ENCODE measurements around the gene NUP88. TPM values are rescaled to one million over a fixed set of nuclear protein-coding genes. Genes with fewer than 3 reads are reported as not detected.

The NUP88 gene
- total and polyA plus RNA-seq, 10 of the 15 experiments (the other 5 are each of a cell fraction or from before 2014, with no cell fraction given) = 110 to 244 (median 188) TPM

DNA sequence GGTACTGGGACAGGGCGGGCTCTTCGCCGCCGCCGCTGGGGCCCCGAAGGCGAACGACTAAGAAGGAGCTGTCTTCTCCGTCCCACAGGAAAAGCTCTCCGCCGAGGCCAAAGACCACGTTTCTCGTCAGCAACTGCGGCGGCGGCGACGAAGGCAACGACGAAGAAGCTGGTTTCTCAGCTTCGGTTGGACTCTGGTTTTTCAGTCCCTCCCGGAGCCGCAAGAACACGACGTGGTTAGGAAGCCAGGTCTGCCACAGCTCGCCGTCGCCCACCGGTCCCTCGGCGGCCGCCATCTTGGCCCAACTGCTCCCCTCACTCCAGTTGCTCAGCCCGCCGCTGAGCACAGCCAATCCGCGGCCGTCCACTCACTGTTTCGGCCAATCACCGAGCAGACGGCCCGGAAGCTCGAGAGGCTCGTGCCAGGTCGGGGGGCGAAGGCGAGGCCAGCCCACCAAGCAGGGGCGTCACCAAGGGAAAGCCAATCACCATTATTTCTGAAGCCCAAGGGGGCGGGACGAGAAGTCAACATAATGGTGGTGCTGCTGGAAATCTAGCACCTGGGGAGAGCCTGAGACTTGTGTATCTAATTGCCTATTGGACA is at the start of gene NUP88 (continued):
- TF ChIP-seq, protein P1, sequence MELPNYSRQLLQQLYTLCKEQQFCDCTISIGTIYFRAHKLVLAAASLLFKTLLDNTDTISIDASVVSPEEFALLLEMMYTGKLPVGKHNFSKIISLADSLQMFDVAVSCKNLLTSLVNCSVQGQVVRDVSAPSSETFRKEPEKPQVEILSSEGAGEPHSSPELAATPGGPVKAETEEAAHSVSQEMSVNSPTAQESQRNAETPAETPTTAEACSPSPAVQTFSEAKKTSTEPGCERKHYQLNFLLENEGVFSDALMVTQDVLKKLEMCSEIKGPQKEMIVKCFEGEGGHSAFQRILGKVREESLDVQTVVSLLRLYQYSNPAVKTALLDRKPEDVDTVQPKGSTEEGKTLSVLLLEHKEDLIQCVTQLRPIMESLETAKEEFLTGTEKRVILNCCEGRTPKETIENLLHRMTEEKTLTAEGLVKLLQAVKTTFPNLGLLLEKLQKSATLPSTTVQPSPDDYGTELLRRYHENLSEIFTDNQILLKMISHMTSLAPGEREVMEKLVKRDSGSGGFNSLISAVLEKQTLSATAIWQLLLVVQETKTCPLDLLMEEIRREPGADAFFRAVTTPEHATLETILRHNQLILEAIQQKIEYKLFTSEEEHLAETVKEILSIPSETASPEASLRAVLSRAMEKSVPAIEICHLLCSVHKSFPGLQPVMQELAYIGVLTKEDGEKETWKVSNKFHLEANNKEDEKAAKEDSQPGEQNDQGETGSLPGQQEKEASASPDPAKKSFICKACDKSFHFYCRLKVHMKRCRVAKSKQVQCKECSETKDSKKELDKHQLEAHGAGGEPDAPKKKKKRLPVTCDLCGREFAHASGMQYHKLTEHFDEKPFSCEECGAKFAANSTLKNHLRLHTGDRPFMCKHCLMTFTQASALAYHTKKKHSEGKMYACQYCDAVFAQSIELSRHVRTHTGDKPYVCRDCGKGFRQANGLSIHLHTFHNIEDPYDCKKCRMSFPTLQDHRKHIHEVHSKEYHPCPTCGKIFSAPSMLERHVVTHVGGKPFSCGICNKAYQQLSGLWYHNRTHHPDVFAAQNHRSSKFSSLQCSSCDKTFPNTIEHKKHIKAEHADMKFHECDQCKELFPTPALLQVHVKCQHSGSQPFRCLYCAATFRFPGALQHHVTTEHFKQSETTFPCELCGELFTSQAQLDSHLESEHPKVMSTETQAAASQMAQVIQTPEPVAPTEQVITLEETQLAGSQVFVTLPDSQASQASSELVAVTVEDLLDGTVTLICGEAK (IDR thresholded peaks at IDR 0.05; ENCODE audit: borderline replicate concordance) = no peak
- TF ChIP-seq SREBF2 (IDR thresholded peaks at IDR 0.05; ENCODE audit: low read length) = no peak
- TF ChIP-seq USF1 (IDR thresholded peaks at IDR 0.05; ENCODE audit: borderline replicate concordance, extremely low read length, insufficient read depth, low read depth, low read length) = peak; percentile 39
- no peak for TF ChIP-seq MLLT1 (IDR thresholded peaks at IDR 0.05)
- no peak for TF ChIP-seq HSF1 (IDR thresholded peaks at IDR 0.05; ENCODE audit: low read depth, low read length)
- peak; percentile 5; the same call in 1 of the 2 replicates for TF ChIP-seq SREBF1 (IDR thresholded peaks at IDR 0.05; ENCODE audit: low read length)
- TF ChIP-seq TAF1 (IDR thresholded peaks at IDR 0.05; ENCODE audit: borderline replicate concordance, low read depth, low read length) = peak; percentile 88
- no peak for TF ChIP-seq TCF12 (IDR thresholded peaks at IDR 0.05; ENCODE audit: low read depth, low read length)
- TF ChIP-seq FOXK2 (IDR thresholded peaks at IDR 0.05) = no peak
- TF ChIP-seq MTA3 (IDR thresholded peaks at IDR 0.05; ENCODE audit: borderline replicate concordance, low read length) = no peak
- TF ChIP-seq NFYB (IDR thresholded peaks at IDR 0.05; ENCODE audit: insufficient read depth, low read depth, low read length) = peak; percentile 87
- no peak for TF ChIP-seq FOXM1 (IDR thresholded peaks at IDR 0.05; ENCODE audit: low read depth, low read length)
- TF ChIP-seq RB1 (IDR thresholded peaks at IDR 0.05; ENCODE audit: borderline replicate concordance) = 0 out of 2 replicates have a peak, but pooled peaks have one; percentile 30
- no peak for TF ChIP-seq YBX1 (IDR thresholded peaks at IDR 0.05)
- TF ChIP-seq MYC (IDR thresholded peaks at IDR 0.05; ENCODE audit: insufficient read depth, insufficient read length, insufficient replicate concordance, low read length, severe bottlenecking) = no peak
- TF ChIP-seq BCLAF1 (IDR thresholded peaks at IDR 0.05) = no peak
- no peak for TF ChIP-seq SMAD1 (IDR thresholded peaks at IDR 0.05; ENCODE audit: low read depth, partially characterized antibody)
- TF ChIP-seq CHD1 (IDR thresholded peaks at IDR 0.05; ENCODE audit: low read depth, low read length) = no peak; the same call in 1 of the 2 replicates
- TF ChIP-seq EP300 (IDR thresholded peaks at IDR 0.05; ENCODE audit: borderline replicate concordance in 1 of 2, control insufficient read depth in 1 of 2, low read depth in 2 of 2, low read length in 2 of 2) = no peak

Measured in GM12878 (cell line).